ENCODE results near the gene TM4SF1. TPM values are rescaled to one million over a fixed set of nuclear protein-coding genes. Genes with fewer than 3 reads are reported as not detected.

The TM4SF1 gene
- polyA plus RNA-seq, 10 donors = 35.7 to 54.8 (median 43.3) TPM

Other genes with a start within 250 kb of the TM4SF1 start
- gene HPS3, start 248.0 kb downstream of the TM4SF1 start, polyA plus RNA-seq (ENCODE audit: insufficient read length in 10 of 10) = 10 to 100 TPM; 10.8 to 16.4 (median 12.7) TPM
- gene CP, start 155.8 kb downstream of the TM4SF1 start, polyA plus RNA-seq (ENCODE audit: insufficient read length in 10 of 10) = 1 to 10 TPM in 9 of 10 donors, under 1 TPM in 1; 0.63 to 3.0 (median 2.1) TPM
- gene TM4SF18, start 44.0 kb downstream of the TM4SF1 start, polyA plus RNA-seq (ENCODE audit: insufficient read length in 10 of 10) = 10 to 100 TPM; 12.1 to 21.0 (median 15.9) TPM
- under 1 TPM in 2 of 10 donors, not detected in 8; 0.18 to 0.77 TPM for gene TM4SF4, start 97.0 kb upstream of the TM4SF1 start, polyA plus RNA-seq (ENCODE audit: insufficient read length in 10 of 10)

All from muscle of back (tissue), 10 donors.